Astrocyte (in vitro differentiated cells and primary cell): ENCODE measurements around the gene FAM180B.

ENCODE experiments used
- CTCF ChIP-seq: IDR thresholded peaks from 2 replicates; pipeline ENCODE4 v1.5.1; 2011; ENCODE audit warnings: low read depth, mild to moderate bottlenecking, inconsistent platforms, low read length, moderate library complexity; ENCODE audit not compliant: insufficient read depth
- EZH2 ChIP-seq: IDR thresholded peaks from 2 replicates; pipeline ENCODE4 v1.6.1; 2012; ENCODE audit warnings: mild to moderate bottlenecking, low read length, inconsistent platforms; ENCODE audit not compliant: insufficient read depth

GRCh38 chr11:47571357-47571729 lies 15.1 kb upstream of the FAM180B start:
- TF ChIP-seq CTCF (no peak), EZH2 (no peak)
